GM21825 (cell line): ENCODE measurements around the gene CAMTA1.

ENCODE experiments used
- ATAC-seq: cut with Tn5 transposase; IDR thresholded peaks from one replicate; pipeline ENCODE4 v1.9.1; 2021; ENCODE audit warnings: mild to moderate bottlenecking, moderate library complexity; ENCODE audit not compliant: unreplicated experiment

Gene CAMTA1

GRCh38 chr1:7669559-7670311, 884.5 kb downstream of the CAMTA1 start:
- ATAC-seq, result no peak

GRCh38 chr1:7670334-7671145, 885.3 kb downstream of the CAMTA1 start:
- no peak for ATAC-seq

- ATAC-seq, result no peak
Observed at GRCh38 chr1:7671146-7671465, 885.9 kb downstream of the CAMTA1 start.

GRCh38 chr1:7671676-7672075, 886.4 kb downstream of the CAMTA1 start:
- ATAC-seq, result no peak

GRCh38 chr1:7672864-7673263, 887.6 kb downstream of the CAMTA1 start:
- no peak for ATAC-seq

- ATAC-seq, result no peak
Observed at GRCh38 chr1:7674972-7675371, 889.7 kb downstream of the CAMTA1 start.

GRCh38 chr1:7675431-7676273, 890.4 kb downstream of the CAMTA1 start:
- no peak for ATAC-seq

- ATAC-seq, result no peak
Observed at GRCh38 chr1:7676274-7676945, 891.2 kb downstream of the CAMTA1 start.

GRCh38 chr1:7677111-7677510, 891.9 kb downstream of the CAMTA1 start:
- no peak for ATAC-seq

- no peak for ATAC-seq
Observed at GRCh38 chr1:7677815-7678214, 892.6 kb downstream of the CAMTA1 start.

GRCh38 chr1:7678491-7679158, 893.4 kb downstream of the CAMTA1 start:
- no peak for ATAC-seq

- ATAC-seq, result no peak
Observed at GRCh38 chr1:7679159-7679872, 894.1 kb downstream of the CAMTA1 start.

GRCh38 chr1:7679873-7680206, 894.6 kb downstream of the CAMTA1 start:
- ATAC-seq, result no peak

GRCh38 chr1:7680207-7680954, 895.1 kb downstream of the CAMTA1 start:
- no peak for ATAC-seq

- ATAC-seq, result no peak
Observed at GRCh38 chr1:7680955-7681268, 895.7 kb downstream of the CAMTA1 start.

GRCh38 chr1:7681401-7681800, 896.1 kb downstream of the CAMTA1 start:
- no peak for ATAC-seq

GRCh38 chr1:7683521-7683920, 898.3 kb downstream of the CAMTA1 start:
- ATAC-seq, result no peak

- ATAC-seq, result no peak
Observed at GRCh38 chr1:7684132-7684531, 898.9 kb downstream of the CAMTA1 start.

- ATAC-seq, result no peak
Observed at GRCh38 chr1:7684861-7685635, 899.8 kb downstream of the CAMTA1 start.
